ENCODE measurements around the gene EPS8L3.
"Not testable (repeated sequence)": the region's sequence is repeated elsewhere in the genome, so short reads cannot be mapped to it uniquely, and the experiment has no call there.

Gene EPS8L3, protein sequence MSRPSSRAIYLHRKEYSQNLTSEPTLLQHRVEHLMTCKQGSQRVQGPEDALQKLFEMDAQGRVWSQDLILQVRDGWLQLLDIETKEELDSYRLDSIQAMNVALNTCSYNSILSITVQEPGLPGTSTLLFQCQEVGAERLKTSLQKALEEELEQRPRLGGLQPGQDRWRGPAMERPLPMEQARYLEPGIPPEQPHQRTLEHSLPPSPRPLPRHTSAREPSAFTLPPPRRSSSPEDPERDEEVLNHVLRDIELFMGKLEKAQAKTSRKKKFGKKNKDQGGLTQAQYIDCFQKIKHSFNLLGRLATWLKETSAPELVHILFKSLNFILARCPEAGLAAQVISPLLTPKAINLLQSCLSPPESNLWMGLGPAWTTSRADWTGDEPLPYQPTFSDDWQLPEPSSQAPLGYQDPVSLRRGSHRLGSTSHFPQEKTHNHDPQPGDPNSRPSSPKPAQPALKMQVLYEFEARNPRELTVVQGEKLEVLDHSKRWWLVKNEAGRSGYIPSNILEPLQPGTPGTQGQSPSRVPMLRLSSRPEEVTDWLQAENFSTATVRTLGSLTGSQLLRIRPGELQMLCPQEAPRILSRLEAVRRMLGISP

DNA sequence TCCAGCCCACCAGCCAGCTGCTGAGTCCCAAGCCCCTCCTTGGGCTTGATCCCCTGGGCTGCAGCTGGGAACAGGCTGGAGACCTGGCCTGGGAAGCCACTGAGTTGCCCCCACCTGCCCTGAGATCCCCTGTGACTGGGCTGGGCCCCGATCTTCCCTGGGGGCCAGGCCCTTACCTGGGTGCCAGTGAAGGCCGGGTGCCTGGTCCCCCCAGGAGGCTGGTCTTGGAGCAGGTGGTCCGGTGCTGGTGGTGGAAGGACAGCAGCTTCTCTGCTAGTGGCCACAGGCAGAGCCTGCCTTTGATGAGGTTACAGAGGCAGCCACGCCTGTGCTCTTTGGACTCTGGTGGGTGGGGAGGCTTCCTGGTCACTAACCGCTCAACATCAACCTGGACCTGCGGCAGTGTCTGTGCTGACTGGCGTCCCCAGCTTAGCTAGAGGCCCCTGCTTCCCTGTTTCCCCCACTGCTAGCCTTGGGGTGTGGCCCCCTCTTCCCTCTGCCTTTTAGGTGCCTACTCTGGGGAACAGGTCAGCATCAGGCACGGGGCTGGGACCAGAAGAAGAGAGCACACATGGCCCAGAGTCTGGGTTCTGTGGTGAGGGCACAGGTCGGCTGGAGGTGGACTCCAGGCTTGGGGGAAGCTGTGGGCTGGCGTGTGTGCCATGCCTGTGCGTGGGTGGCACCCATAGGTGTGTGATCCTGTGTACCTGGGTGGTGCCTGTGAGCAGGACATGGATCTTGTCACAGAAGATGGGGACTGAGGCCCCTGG is at the start of gene EPS8L3:
TSS of gene EPS8L3 (minus strand) at position 278 of the 770 bp plus-strand sequence. CDS start 2,174 bp downstream, outside the sequence.
- DNase-seq (ENCODE audit: low spot score), result no peak

DNA sequence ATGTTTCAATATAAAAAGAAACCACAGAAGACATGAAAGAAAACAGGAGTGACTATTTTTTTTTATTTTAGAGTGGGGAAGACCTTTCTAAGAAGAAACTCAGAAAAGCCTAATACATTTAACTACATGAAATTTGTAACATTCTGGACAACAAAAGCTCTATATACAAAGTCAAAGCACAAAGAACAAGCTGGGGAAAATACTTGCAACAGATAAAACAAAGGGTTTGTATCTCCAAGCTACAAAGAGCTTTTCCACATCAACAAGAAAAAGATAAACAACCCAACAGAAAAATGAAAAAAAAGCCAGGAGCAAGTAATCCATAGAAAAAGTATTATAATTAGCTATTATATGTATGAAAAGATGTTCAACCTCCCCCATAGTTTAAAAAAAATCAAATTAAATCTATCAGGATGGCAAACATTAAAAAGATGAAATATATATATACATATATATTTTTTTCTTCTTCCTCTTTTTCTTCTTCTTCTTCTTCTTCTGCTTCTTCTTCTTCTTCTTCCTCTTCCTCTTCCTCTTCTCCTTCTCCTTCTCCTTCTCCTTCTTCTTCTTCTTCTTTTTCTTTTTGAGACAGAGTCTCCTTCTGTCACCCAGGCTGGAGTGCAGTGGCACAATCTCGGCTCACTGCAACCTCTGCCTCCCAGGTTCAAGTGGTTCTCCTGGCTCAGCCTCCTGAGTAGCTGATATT is 49.1 kb upstream of the EPS8L3 start:
- DNase-seq (ENCODE audit: low spot score), result no peak

GRCh38 chr1:109808703-109809102 is 45.0 kb upstream of the EPS8L3 start:
- no peak for DNase-seq (ENCODE audit: low spot score)

DNA sequence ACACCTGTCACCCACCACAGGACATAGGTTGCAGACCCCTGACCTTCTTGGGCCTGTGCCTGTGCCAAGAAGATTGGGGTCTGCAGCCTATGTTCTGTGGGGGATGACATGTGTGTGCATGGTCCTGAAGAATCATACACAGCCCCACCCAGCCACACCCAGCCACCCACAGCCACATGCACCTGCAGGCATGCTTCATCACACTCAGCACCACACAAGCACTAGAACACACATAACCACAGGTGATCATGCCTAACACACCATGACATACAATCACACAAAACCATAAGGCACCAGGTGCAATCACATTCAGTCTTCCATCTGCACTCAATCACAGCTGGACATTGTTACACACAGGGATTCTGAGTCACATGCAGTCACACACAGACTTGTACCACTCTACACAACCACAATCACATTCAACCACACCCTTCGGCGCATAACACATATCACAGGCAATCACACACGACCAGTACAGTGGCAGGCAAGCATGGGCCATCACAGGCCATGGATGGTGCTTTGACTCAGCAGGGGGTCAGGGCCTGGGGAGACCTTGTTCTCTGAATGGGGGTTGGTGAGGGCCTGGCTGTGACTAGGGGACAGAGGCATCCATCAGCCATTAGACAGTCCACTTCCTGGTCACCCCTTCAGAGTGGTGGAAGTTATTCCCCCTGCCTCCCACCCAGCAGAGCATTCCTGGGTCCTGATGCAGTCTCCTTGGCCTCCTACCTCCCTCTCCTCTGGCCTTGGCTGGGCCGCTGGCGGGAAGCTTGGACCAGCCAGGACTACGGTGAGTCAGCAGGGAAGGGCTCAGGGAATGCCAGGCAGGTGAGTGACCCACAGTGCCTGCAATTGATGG is 44.3 kb upstream of the EPS8L3 start:
- no peak for DNase-seq (ENCODE audit: low spot score)

- no peak for DNase-seq (ENCODE audit: low spot score)
Observed at GRCh38 chr1:109807402-109807801, 43.7 kb upstream of the EPS8L3 start.

GRCh38 chr1:109806733-109807400 is 43.1 kb upstream of the EPS8L3 start:
- DNase-seq (ENCODE audit: low spot score), result no peak

DNA sequence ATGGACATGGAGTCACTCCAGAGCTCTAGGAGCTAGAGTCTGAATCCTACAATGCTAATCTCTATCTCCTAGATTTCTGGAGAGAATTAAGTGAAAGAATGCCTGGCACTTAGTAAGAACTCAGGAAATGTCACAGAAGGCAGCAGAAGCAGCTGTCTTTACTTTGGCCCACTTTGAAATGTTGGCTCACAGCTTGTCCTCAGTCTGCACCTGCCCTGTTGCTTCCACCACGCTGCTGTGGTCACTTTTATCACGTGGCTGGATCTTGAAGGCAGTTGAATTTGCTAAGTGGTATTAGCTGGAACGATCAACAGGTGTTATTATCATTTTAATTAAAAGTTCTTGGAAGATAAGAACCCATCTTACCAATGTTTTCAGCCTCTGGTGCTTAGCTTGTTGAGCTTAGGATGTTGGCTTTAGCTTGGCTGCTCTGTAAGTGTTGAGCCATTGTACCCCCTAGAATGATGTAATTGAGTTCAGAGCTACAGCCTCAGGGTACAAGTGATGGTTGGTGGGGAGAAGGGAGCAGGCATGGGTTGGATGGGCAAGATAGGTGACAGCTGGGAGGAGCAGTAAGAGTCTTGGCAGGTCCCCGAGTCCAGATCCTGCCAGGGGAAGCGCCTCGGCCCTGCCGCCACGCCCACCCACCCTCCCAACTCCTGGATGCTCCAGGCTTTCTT is 41.9 kb upstream of the EPS8L3 start:
- DNase-seq (ENCODE audit: low spot score), result no peak

GRCh38 chr1:109804660-109805059 is 40.9 kb upstream of the EPS8L3 start:
- DNase-seq (ENCODE audit: low spot score), result no peak

- no peak for DNase-seq (ENCODE audit: low spot score)
Observed at GRCh38 chr1:109803901-109804331, 40.2 kb upstream of the EPS8L3 start.

- DNase-seq (ENCODE audit: low spot score), result no peak
Observed at GRCh38 chr1:109802901-109803561, 39.3 kb upstream of the EPS8L3 start.

GRCh38 chr1:109802136-109802900 is 38.6 kb upstream of the EPS8L3 start:
- no peak for DNase-seq (ENCODE audit: low spot score)

- no peak for DNase-seq (ENCODE audit: low spot score)
Observed at GRCh38 chr1:109801791-109802135, 38.0 kb upstream of the EPS8L3 start.

DNA sequence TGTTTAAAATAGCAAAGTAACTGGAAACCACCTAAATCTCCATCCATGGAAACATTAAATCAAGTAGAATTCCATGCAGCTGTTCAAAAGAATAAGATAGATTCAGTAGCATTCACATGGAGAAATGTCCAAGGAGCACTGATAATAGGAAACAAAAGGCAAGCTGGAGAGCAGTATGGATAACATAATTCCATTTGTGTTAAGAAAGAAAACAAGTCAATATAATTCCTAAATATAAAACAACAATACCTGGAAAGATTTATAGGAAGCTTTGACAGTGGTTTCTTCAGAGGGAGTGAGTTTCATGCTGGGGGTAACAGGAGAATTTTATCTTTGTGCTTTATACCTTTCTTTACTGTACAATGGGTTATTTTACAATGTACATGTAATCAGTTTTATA is 36.6 kb upstream of the EPS8L3 start:
- DNase-seq (ENCODE audit: low spot score), result no peak

DNA sequence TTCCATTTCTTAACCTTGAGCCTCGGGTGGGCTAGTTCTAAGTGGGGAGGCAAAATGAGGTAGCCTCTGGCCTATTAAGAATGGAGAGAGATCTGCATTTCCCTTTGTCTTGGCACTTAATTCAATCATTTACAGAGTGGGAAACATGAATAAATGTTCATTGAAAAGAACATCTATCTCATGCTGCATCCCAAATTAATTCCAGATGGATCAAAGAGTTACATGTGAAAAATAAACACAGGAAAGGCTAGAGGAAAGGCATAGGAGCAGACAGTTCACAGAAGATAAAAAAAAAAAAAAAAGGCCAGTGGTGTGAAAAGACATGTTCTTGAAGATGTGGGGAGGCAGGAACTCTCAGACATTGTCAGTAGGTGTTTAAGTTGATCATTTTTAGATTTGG is 35.7 kb upstream of the EPS8L3 start:
- no peak for DNase-seq (ENCODE audit: low spot score)

DNA sequence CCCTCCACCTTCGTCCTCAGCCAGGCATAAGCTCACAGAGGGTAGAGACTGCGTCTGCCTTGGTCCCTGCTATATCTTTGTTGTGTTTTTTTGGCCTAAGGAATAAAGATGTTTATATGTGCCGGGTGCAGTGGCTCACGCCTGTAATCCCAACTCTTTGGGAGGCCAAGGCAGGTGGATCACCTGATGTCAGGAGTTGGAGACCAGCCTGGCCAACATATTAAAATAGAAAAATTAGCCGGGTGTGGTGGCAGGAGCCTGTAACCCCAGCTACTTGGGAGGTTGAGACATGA is 33.5 kb upstream of the EPS8L3 start:
- DNase-seq (ENCODE audit: low spot score), result not testable (repeated sequence)

DNA sequence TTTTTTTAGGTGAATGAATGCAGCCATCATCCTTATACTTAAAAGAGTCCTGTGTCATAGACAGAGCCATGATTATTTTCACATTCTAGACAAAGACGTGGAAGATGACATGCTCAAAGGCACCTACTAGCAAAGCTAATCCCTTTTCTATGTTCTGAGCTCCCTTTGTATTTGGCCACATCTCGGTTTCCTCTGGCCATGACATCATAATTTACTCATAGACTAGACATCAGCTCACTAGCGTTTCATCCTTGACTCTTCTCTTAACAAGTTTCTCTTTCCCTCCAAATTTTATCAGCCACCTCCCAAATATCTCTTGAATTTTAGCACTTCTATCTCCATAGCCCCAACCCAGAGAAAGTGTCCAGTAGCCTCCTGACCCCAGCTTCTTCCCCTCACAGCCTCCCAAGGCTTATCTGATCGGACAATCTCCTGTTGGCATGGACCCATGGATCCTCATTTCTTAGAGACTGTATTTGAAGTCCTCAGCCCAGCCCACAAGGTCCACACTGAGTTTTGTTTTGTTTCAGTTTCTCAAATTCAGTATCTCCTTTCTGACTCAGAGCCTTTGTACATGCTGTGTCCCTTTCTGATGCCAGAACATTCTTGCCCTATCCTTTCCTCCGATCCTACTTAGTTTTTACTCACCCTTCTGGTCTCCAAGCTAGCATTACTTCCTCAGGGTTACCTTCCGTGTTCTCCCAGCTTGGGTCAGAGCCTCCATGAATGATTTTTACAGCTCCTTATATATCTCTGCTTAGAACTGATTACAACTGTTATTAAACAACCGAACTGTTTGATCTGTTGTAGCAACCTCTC is 33.0 kb upstream of the EPS8L3 start:
- DNase-seq (ENCODE audit: low spot score), result no peak

DNA sequence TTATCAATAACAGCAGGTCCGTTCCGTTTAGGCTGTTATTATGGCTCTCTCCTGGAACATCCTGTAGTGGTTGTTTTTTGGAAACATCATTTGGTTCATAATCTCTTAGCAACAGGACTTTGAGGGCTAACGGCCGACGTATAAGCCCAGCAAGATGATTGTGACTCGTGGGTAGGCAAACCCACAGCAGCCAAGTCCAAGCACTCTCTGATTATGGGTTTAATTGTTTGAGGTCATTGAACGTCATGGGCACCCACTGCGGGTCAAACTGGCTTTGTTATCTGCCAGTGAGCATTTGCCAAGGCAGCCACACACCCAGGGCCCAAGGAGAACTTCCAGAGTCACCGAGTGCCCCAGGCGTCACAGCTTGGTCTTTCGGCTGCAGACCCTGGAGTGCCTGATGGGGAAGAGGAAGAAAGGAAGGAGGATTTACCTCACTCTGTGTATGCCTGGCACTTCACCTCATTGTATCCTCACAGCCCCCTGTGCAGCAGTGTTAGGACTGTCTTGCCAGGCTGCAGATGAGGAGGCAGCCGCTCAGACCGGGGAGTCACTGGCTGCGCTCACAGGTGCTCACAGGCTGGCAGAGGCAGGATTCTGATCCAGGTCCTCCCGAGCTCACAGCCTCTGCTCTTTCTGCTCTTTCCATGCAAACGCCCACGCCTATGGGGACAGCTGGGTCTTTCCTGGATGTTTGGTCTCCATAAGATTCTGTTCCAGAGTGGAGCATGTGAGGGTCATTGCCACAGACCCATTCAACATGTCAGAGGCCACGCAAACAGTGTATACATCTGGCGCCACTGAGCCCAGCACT is 30.8 kb upstream of the EPS8L3 start:
- no peak for DNase-seq (ENCODE audit: low spot score)
